ENCODE measurements around the gene LRRIQ1. TPM values are rescaled to one million over a fixed set of nuclear protein-coding genes. Genes with fewer than 3 reads are reported as not detected.

Gene LRRIQ1
- total and polyA plus RNA-seq, 4 donors, result 0.05 to 0.08 TPM; not detected in 2

- TF ChIP-seq HNF4A (conservative IDR thresholded peaks at IDR 0.05) (no peak), ATF3 (IDR thresholded peaks at IDR 0.05) (no peak), YY1 (IDR thresholded peaks at IDR 0.05) (no peak)
Measured at GRCh38 chr12:85147331-85147730, 111.2 kb downstream of the LRRIQ1 start (continued).

GRCh38 chr12:85152311-85152729 lies 116.2 kb downstream of the LRRIQ1 start:
- DNase-seq (ENCODE audit: low spot score), result no peak
- Histone ChIP-seq H3K27me3 (ENCODE audit: control insufficient read depth in 4 of 4, insufficient read depth in 4 of 4, low read length in 3 of 4) (no peaks in the 10 kb centered on the region), H3K4me1 (ENCODE audit: control insufficient read depth in 4 of 4, insufficient read depth in 4 of 4, low read length in 3 of 4) (no peaks in the 10 kb centered on the region), H3K36me3 (ENCODE audit: control insufficient read depth in 4 of 4, insufficient read depth in 3 of 4, low read depth in 1 of 4, low read length in 3 of 4) (no peaks in the 10 kb centered on the region), H3K9ac (ENCODE audit: low read depth in 1 of 2, low read length in 2 of 2) (no peak overlapping the region), H3K9me3 (ENCODE audit: control insufficient read depth in 4 of 4, low read length in 3 of 4) (no peaks in the 10 kb centered on the region), H3K27ac (ENCODE audit: low read depth in 1 of 2, low read length in 2 of 2) (no peak overlapping the region), H3K4me3 (ENCODE audit: low read depth in 1 of 3, low read length in 3 of 3) (no peak overlapping the region)
- TF ChIP-seq GABPA (IDR thresholded peaks at IDR 0.05 in 1 of 2, conservative IDR thresholded peaks at IDR 0.05 in 1 of 2) (no peak), NR2F2 (IDR thresholded peaks at IDR 0.05) (no peak), ATF3 (IDR thresholded peaks at IDR 0.05) (no peak), EGR1 (IDR thresholded peaks at IDR 0.05; ENCODE audit: low read depth in 2 of 2) (no peak), FOXA1 (IDR thresholded peaks at IDR 0.05) (no peak), REST (IDR thresholded peaks at IDR 0.05) (no peak), TAF1 (conservative IDR thresholded peaks at IDR 0.05) (no peak), ZBTB33 (IDR thresholded peaks at IDR 0.05) (no peak), HNF4G (IDR thresholded peaks at IDR 0.05) (no peak), CTCF (IDR thresholded peaks at IDR 0.05; ENCODE audit: low read depth, low read length, missing input control) (no peak), RXRA (IDR thresholded peaks at IDR 0.05) (no peak), FOXA2 (IDR thresholded peaks at IDR 0.05) (no peak), JUND (IDR thresholded peaks at IDR 0.05) (no peak), HNF4A (conservative IDR thresholded peaks at IDR 0.05) (no peak), YY1 (IDR thresholded peaks at IDR 0.05) (no peak), RAD21 (IDR thresholded peaks at IDR 0.05) (no peak), SP1 (IDR thresholded peaks at IDR 0.05) (no peak), MAX (IDR thresholded peaks at IDR 0.05) (no peak)
- 57% methylated on average over 2 of the region's 2 CpGs for WGBS

Data from liver (tissue), 9 donors.